GF-D8 (cell line): ENCODE results near the gene CSH1.
"Not testable (repeated sequence)": the region's sequence is repeated elsewhere in the genome, so short reads cannot be mapped to it uniquely, and the experiment has no call there.

Experiments used
- DNase-seq: peaks from one replicate; lab custom pipeline; 2025; lab: John Stamatoyannopoulos, UW

CSH1 gene

DNA sequence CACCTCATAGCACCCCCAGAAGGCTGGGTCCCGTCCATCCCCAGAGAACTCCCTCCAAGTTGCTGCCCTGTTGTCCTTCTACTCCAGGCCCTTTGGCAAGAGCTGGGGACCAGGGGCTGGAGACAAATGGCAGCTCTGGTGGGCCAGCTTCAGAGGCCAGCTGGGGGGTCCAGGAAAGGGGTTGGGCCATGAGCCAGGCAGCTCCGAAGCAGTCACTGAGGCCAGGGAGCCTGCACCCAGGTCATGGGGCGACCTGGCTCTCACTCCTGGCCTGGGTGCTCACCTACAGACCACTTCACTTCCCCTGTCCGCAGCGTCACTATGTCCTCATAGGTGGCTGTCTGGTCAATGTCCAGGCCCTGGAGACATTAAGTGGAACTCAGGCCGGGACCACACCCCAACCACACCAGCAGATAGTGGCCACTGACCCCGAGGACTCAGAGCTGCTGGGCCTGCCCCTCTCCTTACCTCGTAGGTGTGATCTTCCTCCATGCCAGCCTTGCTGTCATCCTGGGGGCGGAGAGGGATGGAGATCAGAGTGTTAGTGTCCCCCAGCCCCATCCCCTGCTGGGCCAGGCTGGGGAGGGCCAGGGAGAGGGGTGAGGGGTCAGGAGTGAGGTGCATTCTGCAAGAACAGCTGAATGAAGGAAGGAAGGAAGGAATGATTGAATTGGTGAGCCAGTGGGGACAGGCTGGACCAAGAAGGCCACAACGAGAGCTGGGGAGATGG is 32.8 kb upstream of the CSH1 start:
- no peak for DNase-seq

GRCh38 chr17:63928172-63928666 is 31.8 kb upstream of the CSH1 start:
- no peak for DNase-seq

DNA sequence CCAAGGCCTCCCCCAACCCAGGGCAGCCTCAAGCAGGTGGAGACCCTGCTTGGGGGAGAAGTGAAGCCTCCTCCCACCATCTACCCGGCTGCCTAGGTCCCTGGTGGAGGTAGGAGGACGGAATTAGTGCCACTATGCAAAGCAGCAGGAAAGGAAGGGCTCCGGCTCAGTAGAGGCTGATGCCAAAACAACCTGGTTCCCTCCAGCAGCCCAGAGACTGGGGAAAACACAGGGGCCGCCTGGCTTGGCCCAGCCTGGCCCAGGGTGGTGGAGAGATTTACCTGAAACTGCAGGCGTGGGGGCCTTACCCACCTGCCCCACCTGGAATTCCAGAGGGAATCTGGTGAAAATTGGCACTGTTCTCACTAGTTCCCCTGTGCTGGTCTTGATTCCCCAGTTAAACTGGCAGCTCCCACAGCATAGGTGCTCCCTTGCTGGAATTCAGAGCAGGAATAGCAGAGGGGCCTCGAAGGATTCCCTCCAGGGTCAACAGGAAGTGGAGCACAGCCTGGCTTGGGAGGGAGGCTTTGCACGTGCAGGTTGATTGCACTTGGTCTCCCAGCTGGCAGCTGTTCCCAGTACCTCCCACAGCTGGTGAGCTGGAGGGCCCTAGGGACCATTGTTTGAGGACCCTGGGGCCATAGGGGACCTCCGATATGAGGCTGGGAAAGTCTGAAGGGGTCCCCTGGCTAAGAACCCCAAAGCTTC is 31.2 kb upstream of the CSH1 start:
- no peak for DNase-seq

GRCh38 chr17:63926164-63926563 is 29.8 kb upstream of the CSH1 start:
- no peak for DNase-seq

DNA sequence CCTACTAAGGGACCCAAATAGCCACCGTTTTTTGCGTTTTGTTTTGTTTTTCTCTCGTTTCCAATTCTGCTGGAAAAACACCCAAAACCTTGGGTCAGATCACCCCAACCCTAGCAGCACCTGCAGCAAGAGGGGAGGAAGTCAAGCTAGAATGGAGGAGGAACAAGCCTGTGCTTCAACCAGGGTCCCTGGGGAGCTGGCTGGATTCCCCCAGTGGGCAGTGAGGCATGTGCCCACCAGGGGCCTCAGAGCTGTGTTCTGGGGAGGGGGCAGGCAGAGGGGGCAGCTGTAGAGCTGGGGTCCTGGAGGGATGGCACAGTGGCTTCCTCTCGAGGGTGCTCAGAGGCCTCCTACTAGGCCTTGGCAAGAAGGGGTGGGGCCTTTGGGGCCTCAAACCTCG is 29.2 kb upstream of the CSH1 start:
- no peak for DNase-seq

GRCh38 chr17:63922402-63922801 is 26.0 kb upstream of the CSH1 start:
- not testable (repeated sequence) for DNase-seq

- not testable (repeated sequence) for DNase-seq
Measured at GRCh38 chr17:63920779-63921178, 24.4 kb upstream of the CSH1 start.

GRCh38 chr17:63920050-63920449 is 23.7 kb upstream of the CSH1 start:
- DNase-seq: not testable (repeated sequence)

DNA sequence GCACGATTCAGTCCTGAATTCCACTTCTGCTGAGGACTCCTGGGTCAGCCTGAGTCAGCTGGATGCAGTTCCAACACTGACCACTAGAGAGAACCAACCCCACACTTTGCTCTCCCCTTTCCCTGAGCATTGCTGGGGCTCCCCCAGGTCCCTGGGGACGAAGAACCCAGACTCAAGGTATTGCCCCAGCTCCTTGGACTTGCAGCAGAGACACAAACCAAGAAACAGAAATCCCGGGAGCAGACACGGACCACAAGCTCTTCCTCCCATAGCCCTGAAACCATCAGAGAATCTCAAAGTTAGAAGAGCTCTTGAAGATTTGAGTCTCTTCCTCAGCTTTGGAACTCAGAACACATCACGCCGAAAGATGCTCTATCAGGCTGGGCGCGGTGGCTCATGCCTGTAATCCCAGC is 22.9 kb upstream of the CSH1 start:
- no peak for DNase-seq

GRCh38 chr17:63918789-63919305 is 22.5 kb upstream of the CSH1 start, which contains the start of gene GH1:
Gene GH1 (minus strand): TSS chr17:63918839. CDS start chr17:63918776, 63 bp downstream.
- DNase-seq: not testable (repeated sequence)

- DNase-seq: no peak
Measured at GRCh38 chr17:63918305-63918704, 21.9 kb upstream of the CSH1 start.

- DNase-seq: no peak
Measured at GRCh38 chr17:63917646-63918045, 21.3 kb upstream of the CSH1 start.

GRCh38 chr17:63917206-63917605 is 20.8 kb upstream of the CSH1 start:
- not testable (repeated sequence) for DNase-seq

DNA sequence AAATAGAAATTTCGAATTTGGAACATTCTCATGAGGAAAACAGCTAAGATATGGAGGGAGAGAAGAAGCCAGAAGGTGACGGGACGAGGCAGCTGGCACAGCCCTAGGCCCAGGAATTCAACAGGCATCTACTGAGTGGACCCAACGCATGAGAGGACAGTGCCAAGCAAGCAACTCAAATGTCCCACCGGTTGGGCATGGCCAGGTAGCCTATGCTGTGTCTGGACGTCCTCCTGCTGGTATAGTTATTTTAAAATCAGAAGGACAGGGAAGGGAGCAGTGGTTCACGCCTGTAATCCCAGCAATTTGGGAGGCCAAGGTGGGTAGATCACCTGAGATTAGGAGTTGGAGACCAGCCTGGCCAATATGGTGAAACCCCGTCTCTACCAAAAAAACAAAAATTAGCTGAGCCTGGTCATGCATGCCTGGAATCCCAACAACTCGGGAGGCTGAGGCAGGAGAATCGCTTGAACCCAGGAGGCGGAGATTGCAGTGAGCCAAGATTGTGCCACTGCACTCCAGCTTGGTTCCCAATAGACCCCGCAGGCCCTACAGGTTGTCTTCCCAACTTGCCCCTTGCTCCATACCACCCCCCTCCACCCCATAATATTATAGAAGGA is 20.3 kb upstream of the CSH1 start:
- no peak for DNase-seq

DNA sequence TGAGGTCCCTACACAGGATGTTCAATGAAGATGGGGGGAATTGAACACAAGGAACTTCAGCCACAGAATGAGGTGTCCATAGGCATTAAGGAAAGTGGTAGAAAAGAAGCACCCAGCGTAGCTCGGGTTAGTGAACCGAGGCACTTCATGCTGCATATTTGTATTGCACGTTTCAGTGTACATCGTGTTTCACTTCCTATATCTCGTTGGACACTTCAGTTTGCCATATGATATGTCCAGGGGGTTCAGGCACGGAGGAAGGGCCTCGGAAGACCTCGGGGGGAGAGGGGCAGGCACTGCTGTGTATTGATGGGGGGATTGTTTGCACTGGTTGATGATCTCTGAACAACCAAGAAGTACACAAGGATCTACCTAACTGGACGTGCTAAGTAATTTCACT is 19.4 kb upstream of the CSH1 start:
- DNase-seq: not testable (repeated sequence)

GRCh38 chr17:63914471-63914870 is 18.1 kb upstream of the CSH1 start:
- no peak for DNase-seq

DNA sequence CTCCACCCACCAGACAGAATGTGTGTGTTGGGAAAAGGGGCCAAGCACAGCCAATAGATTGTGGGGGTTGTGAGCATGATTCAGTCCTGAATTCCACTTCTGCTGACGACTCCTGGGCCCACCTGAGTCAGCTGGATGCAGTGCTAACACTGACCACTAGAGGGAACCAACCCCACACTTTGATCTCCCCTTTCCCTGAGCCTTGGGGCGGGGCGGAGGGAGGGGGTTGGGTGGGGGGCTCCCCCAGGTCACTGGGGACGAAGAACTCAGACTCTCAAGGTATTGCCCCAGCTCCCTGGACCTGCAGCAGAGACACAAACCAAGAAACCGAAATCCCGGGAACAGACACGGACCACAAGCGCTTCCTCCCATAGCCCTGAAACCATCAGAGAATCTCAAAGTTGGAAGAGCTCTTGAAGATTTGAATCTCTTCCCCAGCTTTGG is 15.3 kb upstream of the CSH1 start:
- no peak for DNase-seq

- no peak for DNase-seq
Measured at GRCh38 chr17:63911041-63911635, 14.8 kb upstream of the CSH1 start, which contains the start of gene CSHL1. Gene CSHL1 (minus strand): TSS chr17:63911258. CDS start chr17:63911196, 62 bp downstream.

GRCh38 chr17:63910096-63910495 is 13.7 kb upstream of the CSH1 start:
- no peak for DNase-seq

DNA sequence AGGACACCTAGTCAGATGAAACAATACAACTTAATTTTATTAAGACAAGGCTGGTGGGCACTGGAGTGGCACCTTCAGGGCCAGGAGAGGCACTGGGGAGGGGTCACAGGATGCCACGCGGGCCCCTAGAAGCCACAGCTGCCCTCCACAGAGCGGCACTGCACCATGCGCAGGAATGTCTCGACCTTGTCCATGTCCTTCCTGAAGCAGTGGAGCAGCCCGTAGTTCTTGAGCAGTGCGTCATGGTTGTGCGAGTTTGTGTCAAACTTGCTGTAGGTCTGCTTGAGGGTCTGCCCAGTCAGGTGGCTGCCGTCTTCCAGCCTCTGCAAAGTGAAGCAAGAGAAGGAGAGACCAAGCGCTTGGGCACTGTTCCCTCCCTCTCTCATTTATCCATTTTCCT is 13.2 kb upstream of the CSH1 start:
- DNase-seq: not testable (repeated sequence)

- not testable (repeated sequence) for DNase-seq
Measured at GRCh38 chr17:63907161-63907778, 10.9 kb upstream of the CSH1 start.
